ENCODE data around the gene CCDC190.
A peak's percentile ranks its signal among the peaks of the same experiment; 100 is the strongest.

Gene CCDC190

DNA sequence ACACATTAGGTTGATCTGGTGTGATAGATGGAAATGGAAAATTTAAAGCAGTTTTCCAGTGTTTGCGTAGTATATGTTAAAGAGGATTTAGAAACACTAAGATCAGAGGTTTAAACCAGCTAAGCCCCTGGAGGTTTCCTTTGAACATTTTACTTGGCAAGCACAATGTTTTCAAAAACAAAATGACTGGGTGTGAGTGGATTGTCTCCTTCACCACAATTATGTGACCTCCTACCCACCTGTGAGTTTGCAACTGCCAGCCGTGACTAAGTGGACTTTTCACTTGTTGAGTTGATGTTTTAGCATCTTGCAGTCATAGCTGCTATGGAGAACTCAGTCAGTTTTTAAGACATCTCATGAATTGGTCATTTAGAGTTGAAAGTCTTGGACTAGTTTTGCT is 4.7 kb downstream of the CCDC190 start:
- Mint-ChIP-seq H3K9me3 (no peaks in the 10 kb centered on the region), H3K27ac (no peak overlapping the region), H3K4me1 (no peaks in the 10 kb centered on the region), H3K36me3 (no peaks in the 10 kb centered on the region), H3K4me3 (no peak overlapping the region)
- ATAC-seq (peak; percentile 59), DNase-seq (ENCODE audit: low spot score in 2 of 2) (no peak)

DNA sequence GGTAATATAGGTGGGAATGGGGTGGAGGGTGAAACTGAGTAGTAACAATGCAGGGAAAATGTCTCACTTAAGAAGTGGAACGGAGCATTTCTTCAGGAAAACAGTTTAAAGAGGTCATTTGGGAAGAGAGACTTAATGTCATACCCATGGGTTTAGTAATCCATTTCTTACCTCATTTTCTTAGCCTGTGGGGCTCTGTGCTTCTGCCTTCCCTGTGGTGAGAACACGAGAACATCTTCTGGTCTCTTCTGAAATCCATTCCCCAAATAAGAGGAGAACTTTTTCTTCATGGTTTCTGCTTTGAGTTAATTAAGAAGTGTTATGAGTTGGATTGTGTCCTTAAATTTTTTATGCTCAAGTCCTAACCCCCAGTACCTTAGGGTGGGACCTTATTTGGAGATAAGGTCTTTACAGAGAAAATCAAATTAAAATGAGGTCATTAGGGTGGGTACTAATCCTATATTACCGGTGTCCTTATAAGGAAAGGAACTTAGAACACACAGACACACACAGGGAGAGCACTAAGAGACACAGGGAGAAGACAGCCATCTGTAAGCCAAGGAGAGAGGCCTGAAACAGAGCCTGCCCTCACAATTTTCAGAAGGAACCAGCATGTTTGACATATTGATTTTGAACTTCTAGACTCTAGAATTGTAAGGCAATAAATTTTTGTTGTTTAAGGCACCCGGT is 5.4 kb downstream of the CCDC190 start:
- DNase-seq (ENCODE audit: low spot score in 2 of 2) = no peak
- Mint-ChIP-seq H3K4me3 (no peak overlapping the region), H3K4me1 (no peaks in the 10 kb centered on the region), H3K36me3 (no peaks in the 10 kb centered on the region), H3K9me3 (no peaks in the 10 kb centered on the region), H3K27ac (no peak overlapping the region)
- ATAC-seq = no peak

DNA sequence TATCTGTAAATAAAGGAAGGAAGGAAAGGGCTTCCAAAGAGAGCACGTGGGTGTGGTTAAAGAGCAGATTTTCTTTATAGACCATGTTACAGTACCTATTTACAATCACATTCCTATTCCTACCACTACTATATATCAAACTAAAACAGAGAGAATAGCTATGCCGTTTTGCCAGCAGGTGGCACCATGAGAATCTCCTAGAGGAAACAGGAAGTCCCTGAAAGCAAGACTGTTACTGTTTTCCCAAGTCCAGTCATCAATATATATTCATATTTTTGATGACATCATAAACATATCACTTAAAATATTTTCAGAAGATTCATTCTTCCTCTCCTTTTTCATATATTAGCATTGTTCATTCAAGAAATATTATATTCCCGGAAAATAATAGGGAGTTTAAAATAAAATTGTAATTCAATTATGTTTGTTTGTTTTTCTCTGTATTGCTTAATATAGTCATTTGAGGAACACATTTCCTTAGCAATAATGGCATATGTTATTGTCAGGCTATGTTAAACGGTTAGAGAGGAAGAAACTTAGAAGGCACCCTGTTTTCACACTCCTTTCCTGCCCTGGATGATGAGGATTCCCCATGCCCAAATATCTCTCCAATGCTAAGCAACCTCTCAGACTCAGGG is 6.6 kb downstream of the CCDC190 start:
- Mint-ChIP-seq H3K9me3 (no peaks in the 10 kb centered on the region), H3K4me3 (no peak overlapping the region), H3K27ac (no peak overlapping the region), H3K4me1 (no peaks in the 10 kb centered on the region), H3K36me3 (no peaks in the 10 kb centered on the region)
- ATAC-seq (peak; percentile 62), DNase-seq (ENCODE audit: low spot score in 2 of 2) (no peak)

DNA sequence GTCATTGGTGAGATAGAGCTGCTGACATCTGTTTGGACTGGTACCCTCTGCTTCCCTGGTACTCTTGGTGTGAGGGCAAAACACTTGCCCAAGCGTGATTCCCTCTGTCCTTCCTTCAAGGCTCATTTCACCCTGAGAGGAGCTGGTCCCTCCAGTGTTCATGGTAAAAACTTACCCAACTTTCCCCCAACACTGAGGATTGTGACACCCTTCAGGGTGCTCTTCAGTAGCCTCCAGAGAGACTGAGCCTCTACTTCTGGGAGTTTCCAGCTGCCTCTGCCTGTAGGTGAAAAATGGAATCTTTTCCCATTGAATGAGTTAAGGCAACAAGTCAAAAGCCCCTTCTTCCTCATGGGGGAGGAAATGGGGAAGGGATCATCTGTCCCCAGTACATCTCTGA is 9.6 kb downstream of the CCDC190 start:
- Mint-ChIP-seq H3K4me3 (no peak overlapping the region), H3K4me1 (no peaks in the 10 kb centered on the region), H3K36me3 (no peaks in the 10 kb centered on the region), H3K9me3 (no peaks in the 10 kb centered on the region), H3K27ac (no peak overlapping the region)
- no peak for ATAC-seq
- DNase-seq (ENCODE audit: low spot score in 2 of 2) = no peak

DNA sequence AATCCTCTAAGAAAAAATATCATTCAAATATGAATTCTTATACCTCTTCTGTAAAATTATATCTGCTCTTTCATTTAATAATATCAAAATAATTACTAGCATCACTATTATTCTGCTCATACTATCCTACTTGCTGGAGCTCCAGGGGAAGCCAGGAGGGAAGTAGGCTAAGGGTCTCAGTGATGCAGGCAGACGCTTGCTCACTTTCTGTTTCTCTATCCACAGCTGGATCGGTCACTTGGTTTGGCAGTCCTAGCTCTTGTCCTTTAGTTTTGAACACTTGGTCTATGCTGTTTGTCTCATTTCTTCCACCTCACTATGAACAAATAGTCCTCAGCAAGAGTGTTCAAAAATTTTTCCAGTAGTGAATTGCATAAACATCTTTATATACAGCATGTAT is 11.3 kb downstream of the CCDC190 start:
- no peaks in the 10 kb centered on the region for H3K9me3 Mint-ChIP-seq
- H3K4me1 Mint-ChIP-seq = no peaks in the 10 kb centered on the region
- no peak for DNase-seq (ENCODE audit: low spot score in 2 of 2)
- no peak for ATAC-seq
- H3K36me3 Mint-ChIP-seq = no peaks in the 10 kb centered on the region
- no peak overlapping the region for H3K4me3 Mint-ChIP-seq
- no peak overlapping the region for H3K27ac Mint-ChIP-seq

DNA sequence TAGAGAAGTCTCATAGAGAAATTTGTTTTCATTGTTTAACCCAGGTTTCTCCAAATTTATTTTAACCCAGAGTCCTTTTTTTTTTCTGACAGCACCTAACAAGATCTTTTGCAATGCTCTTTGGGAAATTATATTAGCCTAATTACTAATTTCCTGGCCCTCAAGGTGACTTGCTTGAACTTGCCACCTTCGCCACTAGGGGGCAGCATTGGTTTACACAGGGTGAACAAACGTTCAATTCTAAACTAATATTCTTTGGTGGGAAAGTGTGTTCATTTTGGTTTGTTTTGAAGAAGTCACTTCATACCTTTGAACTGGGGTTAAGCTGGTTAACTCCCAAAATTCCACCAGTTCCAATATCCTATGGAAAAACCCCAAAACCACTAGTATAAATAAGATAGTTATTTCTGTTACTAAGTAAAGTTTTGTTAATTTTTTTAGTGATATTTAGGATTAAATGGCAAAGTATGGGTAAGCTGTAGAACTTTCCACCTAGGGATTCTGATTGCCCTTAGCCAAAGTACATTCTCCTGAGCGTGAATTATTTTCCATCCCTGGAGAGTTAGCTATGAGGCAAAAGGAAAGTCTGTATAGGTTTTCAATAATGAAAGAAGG is 13.0 kb downstream of the CCDC190 start:
- ATAC-seq = no peak
- no peaks in the 10 kb centered on the region for H3K36me3 Mint-ChIP-seq
- H3K9me3 Mint-ChIP-seq = no peaks in the 10 kb centered on the region
- DNase-seq (ENCODE audit: low spot score in 2 of 2) = peak; percentile 72 to 85
- H3K4me1 Mint-ChIP-seq = no peaks in the 10 kb centered on the region
- no peak overlapping the region for H3K27ac Mint-ChIP-seq
- no peak overlapping the region for H3K4me3 Mint-ChIP-seq

DNA sequence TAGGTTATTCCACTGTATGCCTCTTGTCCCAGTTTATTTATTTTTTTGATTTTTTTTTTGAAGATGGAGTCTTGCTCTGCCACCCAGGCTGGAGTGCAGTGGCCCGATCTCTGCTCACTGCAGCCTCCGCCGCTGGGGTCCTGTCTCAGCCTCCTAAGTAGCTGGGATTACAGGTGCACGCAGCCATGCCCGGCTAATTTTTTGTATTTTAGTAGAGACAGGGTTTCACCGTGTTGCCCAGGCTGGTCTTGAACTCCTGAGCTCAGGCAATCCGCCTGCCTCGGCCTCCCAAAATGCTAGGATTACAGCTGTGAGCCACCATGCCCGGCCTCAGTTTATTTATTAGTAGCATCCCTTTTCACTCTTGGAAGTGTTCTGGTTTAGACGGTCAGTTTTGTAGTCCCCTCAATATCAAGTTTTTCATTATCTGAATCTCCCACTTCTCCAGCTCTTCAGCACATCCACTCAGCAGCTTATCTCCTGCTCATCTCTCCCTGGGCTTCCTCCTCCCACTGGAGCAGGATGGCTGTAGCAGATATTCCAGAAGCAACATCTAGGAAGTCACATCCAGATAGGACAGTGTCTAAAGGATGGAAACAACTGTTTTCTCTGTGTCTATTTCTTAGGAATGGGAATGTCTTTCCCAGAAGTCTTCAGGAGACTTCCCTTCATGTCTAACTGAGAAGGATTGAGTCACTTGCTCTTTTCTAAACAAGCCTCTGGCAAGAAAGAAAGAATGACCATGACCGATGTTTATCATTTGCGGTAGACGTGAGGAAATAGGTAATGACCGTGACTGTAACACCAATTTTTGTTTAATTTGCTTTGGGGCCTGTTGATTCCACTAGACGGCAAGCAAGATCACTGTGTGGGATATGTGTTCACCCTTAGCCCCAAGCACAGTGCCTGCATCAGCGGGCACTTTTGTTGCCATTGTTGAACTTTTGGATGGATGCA is 14.4 kb downstream of the CCDC190 start:
- Mint-ChIP-seq H3K27ac (no peak overlapping the region), H3K4me3 (no peak overlapping the region), H3K36me3 (no peaks in the 10 kb centered on the region), H3K9me3 (no peaks in the 10 kb centered on the region), H3K4me1 (no peaks in the 10 kb centered on the region)
- DNase-seq (ENCODE audit: low spot score in 2 of 2) (no peak), ATAC-seq (no peak)

DNA sequence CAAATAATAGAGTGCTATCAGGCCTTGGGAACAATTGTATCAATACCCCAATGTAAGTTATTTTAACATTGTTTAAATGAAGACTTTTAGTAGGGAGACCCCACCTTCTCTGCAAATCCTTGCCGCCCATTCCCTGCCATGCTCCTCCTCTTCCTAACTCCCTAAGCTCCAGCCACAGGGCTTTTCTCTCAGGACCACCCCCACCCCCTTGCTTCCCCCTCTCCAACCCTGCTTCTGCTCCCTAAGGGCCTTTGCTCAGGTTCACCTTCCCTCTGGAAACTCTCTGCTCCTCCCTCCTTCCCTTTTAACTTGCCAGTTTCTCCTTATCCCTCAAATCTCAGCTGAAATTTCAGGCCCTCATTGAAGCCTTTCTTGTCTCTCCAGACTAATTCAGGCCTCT is 16.8 kb downstream of the CCDC190 start:
- Mint-ChIP-seq H3K27ac (no peak overlapping the region), H3K36me3 (no peaks in the 10 kb centered on the region), H3K4me3 (no peak overlapping the region), H3K4me1 (no peaks in the 10 kb centered on the region), H3K9me3 (peaks cover 6% of the 10 kb centered on the region)
- DNase-seq (ENCODE audit: low spot score in 2 of 2) = no peak
- no peak for ATAC-seq

DNA sequence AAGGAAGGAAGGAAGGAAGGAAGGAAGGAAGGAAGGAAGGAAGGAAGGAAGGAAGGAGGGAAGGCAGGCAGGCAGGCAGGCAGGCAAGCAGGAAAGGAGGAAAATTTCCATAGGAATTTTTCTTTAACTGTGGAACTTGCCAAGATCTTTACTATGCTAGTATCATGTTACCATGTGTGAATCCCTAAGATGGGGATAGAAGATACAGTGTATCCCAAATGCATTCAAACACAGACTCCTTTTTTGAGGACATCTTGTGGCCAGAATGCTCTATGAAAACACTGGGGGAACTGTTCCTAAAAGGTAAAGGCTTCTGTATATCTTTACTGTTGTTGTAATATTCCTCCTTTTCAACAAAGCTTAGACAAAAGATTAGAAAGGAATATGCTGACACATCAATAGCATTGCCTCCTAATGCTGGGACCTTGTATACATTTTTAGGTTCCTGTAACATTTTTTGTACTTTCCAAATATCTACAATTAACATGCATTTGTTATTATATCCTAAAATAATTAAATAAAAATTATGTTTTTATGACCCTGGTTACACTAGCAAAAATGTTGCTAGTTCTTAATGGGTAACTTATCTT is 20.6 kb downstream of the CCDC190 start:
- Mint-ChIP-seq H3K27ac (no peak overlapping the region), H3K36me3 (no peaks in the 10 kb centered on the region)

DNA sequence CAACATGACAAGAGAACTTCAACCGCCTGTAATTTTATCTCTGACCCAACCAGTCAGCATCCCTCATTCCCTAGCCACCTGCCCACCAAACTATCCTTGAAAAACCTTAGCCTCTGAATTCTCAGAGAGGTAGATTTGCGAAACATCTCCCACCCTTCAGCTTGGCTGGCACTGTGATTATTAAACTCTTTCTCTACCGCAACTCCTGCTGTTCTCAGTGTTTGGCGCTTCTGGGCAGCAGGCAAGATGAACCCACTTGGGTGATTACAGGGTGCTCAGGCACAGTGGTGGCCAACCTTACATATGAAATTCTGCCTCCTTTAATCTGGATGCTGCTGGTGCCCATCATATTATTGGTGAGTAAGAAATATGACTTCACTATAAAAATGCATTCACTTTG is 22.1 kb downstream of the CCDC190 start:
- no peak for DNase-seq (ENCODE audit: low spot score in 2 of 2)
- H3K4me3 Mint-ChIP-seq = no peak overlapping the region
- no peak overlapping the region for H3K27ac Mint-ChIP-seq
- H3K4me1 Mint-ChIP-seq = peaks cover 19% of the 10 kb centered on the region
- H3K36me3 Mint-ChIP-seq = no peaks in the 10 kb centered on the region
- peaks cover 10% of the 10 kb centered on the region for H3K9me3 Mint-ChIP-seq
- no peak for ATAC-seq

More for the DNA sequence above, 20.6 kb downstream of the CCDC190 start:
- DNase-seq (ENCODE audit: low spot score in 2 of 2) (no peak), ATAC-seq (no peak)
- H3K4me1 Mint-ChIP-seq = peaks cover 5% of the 10 kb centered on the region
- H3K9me3 Mint-ChIP-seq = peaks cover 10% of the 10 kb centered on the region
- no peak overlapping the region for H3K4me3 Mint-ChIP-seq

DNA sequence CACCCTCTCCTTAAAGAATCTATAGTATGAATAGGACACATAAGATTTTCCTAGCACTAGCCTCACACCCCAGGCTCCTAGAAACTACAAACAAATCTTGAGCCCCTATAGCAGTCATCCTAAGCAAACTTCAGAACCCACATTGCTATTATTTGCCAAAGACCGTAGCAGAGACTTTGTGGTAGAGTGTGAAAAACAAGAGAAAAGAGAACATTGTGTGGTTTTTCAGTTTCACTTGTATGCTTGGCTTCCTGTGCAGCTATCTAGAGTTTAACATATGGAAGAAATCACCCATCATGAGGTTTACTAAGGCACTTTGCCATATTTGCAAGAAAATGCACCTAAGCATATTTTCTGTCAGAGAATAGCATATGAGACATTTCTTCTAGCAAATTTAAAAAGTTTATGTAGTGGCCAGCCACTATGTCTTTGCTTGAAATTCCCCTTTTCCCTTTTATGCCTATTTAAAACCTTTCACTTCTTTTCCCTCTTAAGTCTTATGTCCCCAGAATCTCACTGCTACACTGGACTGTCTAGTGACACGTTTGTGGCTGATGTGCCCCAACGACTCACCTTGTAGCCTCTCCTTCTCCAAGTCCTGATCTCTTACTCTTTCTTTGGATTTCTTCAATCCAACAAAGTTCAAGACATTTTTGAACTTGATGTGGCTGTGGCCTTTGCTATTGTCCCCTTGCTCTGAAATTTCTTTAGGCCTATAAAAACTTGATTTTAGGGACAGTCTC is 25.6 kb downstream of the CCDC190 start:
- Mint-ChIP-seq H3K4me1 (peaks cover 23% of the 10 kb centered on the region), H3K36me3 (no peaks in the 10 kb centered on the region), H3K4me3 (no peak overlapping the region), H3K9me3 (peaks cover 10% of the 10 kb centered on the region), H3K27ac (peak overlapping the region; percentile 10)
- DNase-seq (ENCODE audit: low spot score in 2 of 2) (no peak), ATAC-seq (peak; percentile 95)

DNA sequence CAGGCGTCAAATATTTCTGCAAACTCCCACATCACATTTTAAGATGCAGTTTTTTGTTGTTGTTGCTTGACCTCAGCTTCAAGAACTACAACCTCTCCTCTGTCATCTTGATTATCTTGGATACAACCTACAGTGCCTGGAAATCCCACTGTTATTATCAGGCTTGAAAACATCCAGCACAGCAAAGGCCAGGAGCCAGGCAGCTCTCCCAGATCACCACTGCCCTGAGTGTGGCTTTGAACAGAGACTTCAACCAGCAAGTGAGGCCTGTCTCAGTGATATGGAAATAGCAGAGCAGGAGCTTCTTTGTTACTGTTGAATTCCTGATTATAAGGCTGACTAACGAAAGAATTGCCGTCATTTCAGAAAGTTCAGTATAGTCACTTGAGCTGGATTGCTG is 28.5 kb downstream of the CCDC190 start:
- no peak overlapping the region for H3K27ac Mint-ChIP-seq
- H3K4me1 Mint-ChIP-seq = peaks cover 23% of the 10 kb centered on the region
- H3K4me3 Mint-ChIP-seq = no peak overlapping the region
- ATAC-seq = no peak
- H3K36me3 Mint-ChIP-seq = no peaks in the 10 kb centered on the region
- DNase-seq (ENCODE audit: low spot score in 2 of 2) = no peak
- H3K9me3 Mint-ChIP-seq = no peaks in the 10 kb centered on the region

DNA sequence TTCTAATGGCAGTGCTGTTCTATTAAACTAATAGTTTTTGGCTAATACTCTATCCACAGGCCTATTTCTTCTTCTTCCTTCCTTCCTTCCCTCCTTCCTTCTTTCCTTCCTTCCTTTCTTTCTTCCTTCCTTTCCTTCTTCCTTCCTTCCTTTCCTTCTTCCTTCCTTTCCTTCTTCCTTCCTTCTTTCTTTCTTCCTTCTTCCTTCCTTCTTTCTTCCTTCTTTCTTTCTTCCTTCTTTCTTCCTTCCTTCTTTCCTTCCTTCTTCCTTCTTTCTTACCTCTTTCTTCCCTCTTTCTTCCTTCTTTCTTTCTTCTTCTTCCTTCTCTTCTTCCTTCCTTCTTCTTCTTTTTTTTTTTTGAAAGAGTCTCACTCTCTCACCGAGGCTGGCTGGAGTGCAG is 31.7 kb downstream of the CCDC190 start:
- H3K4me3 Mint-ChIP-seq = no peak overlapping the region
- no peak overlapping the region for H3K27ac Mint-ChIP-seq
- ATAC-seq (no peak), DNase-seq (ENCODE audit: low spot score in 2 of 2) (no peak)
- no peaks in the 10 kb centered on the region for H3K36me3 Mint-ChIP-seq
- H3K4me1 Mint-ChIP-seq = peaks cover 8% of the 10 kb centered on the region
- H3K9me3 Mint-ChIP-seq = no peaks in the 10 kb centered on the region

DNA sequence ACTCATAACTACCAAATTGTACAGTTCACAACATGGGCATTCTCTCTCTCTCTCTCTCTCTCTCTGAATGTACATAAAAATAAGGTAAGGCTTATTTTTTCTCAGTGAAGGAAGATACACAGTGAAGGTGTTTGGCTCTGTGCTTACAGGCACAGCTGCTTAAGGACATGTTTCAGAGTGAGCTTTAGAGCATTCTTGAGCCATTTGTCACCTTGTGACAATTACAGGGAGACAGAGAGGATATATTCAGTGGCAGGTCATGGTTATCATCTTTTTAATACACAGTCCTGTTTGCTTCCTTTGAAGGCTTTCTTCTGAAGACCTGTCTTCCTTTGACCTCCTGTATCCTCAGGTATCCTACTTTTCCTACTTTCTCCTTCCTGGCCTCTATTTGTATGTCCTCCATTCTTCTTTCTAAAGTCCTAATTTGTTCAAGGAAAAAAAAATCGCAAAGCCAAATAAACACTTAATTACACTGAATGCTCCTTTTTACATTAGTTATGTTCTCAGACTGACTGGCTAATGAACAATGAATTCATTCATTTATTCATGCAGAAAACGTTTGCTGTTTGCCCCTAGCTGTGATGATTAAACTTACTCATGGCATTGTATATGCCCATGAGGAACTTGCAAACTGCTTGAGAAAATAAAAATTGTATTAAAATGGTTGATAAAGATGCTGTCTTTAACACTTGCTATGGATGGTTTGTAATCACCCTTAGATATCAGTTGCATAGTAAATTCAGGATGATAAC is 37.0 kb downstream of the CCDC190 start:
- H3K36me3 Mint-ChIP-seq = no peaks in the 10 kb centered on the region
- no peaks in the 10 kb centered on the region for H3K9me3 Mint-ChIP-seq
- peaks cover 26% of the 10 kb centered on the region for H3K4me1 Mint-ChIP-seq
- peak; percentile 3 for ATAC-seq
- no peak overlapping the region for H3K27ac Mint-ChIP-seq
- DNase-seq (ENCODE audit: low spot score in 2 of 2) = no peak
- no peak overlapping the region for H3K4me3 Mint-ChIP-seq

All from stimulated activated effector memory CD8-positive, alpha-beta T cell treated with anti-CD3 and anti-CD28 coated beads, Interleukin-12 subunit alpha, Interleukin-12 subunit beta, amount 100 ng/mL, for 72 hours (primary cell).